ENCODE data around the gene MECR.
A peak's percentile ranks its signal among the peaks of the same experiment; 100 is the strongest.

Gene MECR, protein sequence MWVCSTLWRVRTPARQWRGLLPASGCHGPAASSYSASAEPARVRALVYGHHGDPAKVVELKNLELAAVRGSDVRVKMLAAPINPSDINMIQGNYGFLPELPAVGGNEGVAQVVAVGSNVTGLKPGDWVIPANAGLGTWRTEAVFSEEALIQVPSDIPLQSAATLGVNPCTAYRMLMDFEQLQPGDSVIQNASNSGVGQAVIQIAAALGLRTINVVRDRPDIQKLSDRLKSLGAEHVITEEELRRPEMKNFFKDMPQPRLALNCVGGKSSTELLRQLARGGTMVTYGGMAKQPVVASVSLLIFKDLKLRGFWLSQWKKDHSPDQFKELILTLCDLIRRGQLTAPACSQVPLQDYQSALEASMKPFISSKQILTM

DNA sequence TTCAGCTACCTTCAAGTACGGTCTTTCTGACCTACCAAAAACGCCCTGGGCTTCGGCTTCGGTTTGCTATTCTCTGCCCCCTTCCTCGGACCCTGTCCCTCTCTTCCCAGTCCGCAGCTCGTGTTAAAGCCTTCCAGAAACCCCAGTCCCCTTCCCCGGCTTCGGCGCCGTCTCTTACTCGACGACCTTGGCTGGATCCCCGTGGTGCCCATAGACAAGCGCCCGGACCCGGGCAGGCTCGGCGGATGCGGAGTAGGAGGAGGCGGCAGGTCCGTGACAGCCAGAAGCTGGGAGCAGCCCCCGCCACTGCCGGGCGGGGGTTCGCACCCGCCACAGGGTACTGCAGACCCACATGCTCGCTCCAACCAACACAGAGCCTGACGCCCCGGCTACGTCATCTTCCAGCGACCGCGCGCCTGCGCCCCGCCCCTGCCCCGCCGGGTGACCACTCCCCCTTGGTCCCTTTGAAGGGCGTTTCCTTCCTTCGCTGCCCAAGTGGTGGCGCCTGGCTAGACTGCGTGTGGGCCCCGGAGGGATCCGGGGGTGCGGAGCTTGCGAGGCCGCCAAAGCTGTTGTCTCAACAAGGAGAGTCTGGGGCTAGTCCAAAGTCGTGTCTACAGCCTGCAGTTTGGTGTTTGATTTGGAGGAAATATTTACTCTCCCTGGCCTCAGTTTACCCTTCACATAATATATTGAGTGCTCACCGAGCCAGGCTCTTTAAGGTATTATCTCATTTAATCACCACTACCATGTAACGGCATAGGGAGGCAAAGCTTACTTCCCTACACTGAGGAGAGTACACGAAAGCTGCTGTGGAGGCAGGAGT lies at the start of gene MECR:
Gene MECR, minus strand, starts transcription at position 382 of the 826 bp plus-strand sequence. Its CDS starts 28 bp downstream, at position 354.
- DNase-seq = peak; percentile 41

DNA sequence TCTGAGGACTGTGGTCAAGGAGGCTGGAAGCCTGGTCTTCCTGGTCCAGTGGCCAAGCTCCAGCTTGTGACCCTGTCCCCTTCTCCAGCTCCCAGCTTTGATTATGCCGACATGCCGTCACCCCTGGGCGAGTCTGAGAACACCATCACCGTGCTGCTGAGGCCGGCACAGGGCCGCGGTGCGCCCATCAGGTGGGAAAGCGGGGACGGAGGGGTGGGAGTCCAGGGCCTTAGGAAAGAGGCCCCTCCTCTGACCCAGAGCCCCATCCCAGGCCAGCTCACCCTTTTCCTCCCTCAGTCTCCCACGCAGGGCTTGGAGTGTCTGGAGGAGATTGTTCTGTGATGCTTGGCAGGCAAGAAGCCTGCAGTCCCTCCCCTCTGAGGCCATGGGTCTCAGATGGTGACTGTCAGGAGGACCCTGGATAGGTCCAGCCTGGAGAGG lies 49.2 kb upstream of the MECR start:
- DNase-seq = no peak

DNA sequence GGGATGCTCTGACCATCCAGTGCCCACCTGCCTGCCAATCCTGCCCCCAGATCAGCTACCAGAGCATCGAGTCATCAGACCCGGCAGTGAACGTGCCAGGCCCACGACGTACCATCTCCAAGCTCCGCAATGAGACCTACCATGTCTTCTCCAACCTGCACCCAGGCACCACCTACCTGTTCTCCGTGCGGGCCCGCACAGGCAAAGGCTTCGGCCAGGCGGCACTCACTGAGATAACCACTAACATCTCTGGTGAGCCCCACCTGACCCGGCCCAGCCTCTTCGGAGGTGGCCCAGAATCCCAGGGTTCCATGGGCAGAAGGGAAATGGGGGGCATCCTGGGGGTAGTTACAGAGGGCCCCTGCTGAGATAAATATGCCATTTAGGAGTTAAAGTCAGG lies 48.7 kb upstream of the MECR start:
- DNase-seq = no peak

- DNase-seq = no peak
Observed at GRCh38 chr1:29278124-29278523, 47.4 kb upstream of the MECR start.

GRCh38 chr1:29275435-29275834 lies 44.7 kb upstream of the MECR start:
- DNase-seq = no peak

DNA sequence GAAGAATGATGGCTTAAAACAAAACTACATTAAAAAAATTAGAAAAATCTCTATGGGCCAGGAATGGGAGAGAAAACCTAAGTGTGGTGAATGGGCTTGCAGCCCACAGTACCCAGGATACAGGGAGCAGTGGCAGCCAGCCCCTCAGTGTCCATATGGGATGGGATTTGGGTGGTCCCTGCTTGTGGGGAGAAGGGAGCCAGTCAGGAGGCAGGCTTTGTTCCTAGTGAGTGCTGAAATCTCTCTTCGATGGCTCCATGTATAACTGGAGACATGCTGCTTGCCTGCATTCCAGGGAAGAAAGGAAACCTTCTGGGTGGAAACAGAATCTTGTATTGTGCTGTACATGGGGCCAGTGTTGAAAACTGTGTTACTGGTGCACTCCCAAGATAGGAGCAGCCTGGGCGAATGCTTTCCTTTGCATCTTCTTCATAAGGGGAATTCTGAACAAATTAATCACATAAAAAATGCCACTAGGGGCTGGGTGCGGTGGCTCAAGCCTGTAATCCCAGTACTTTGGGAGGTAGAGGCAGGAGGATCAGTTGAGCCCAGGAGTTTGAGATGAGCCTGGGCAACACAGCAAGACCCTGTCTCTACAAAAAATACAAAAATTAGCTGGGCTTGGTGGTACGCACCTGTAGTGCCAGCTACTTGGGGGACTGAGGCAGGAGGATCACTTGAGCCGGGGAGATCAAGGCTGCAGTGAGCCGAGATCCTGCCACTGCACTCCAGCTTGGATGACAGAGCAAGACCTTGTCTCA lies 41.6 kb upstream of the MECR start:
- no peak for DNase-seq

- DNase-seq = no peak
Observed at GRCh38 chr1:29271724-29272123, 41.0 kb upstream of the MECR start.

DNA sequence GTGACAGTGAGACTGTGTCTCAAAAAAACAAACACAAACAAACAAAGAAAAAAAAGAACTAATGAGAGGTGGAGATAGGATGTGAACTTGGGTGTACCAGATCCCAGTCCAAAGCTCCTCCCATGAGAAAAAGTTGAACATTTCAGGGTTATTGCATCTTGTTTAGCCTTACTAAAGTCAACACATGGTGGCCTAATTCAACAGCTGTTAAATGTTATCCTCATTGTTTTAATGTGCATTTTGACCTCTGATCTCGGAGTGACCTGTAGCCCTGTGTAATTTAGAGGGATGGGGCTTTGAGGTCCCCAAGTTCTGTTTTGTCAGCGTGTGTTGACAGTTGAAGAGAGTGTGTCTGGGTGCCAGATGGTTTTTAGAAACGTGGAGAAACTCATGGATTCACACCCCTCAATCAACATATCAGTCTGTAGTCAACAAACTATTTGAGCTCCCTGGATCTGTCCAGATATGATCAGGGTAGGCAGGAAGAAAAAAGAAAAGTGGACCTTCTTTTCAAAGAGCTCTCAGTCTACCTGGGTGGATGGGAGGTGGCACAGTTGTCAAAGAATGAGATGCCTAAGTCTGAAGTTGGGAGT lies 40.3 kb upstream of the MECR start:
- DNase-seq = no peak

DNA sequence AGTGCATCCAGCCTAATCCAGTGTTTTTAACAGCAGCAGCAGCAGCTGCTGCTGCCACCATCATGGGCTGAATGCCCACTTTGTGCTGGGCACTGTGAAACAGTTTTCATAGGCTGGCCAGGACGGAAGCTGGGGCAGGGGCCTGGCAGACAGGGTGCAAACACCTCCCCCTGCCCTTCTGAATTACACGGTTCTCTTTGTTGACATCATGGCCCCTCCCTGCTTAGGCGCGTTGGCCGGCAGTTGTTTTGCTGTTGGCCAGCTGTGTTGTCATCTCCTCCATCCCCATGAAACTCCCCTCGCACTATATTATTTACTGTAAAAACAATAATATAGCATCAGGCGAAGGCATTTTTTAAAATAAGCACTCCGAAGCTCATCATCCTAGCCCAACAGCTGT lies 38.6 kb upstream of the MECR start:
- no peak for DNase-seq

- DNase-seq = no peak
Observed at GRCh38 chr1:29267321-29268070, 36.8 kb upstream of the MECR start.

- DNase-seq = no peak
Observed at GRCh38 chr1:29266912-29267311, 36.2 kb upstream of the MECR start.

DNA sequence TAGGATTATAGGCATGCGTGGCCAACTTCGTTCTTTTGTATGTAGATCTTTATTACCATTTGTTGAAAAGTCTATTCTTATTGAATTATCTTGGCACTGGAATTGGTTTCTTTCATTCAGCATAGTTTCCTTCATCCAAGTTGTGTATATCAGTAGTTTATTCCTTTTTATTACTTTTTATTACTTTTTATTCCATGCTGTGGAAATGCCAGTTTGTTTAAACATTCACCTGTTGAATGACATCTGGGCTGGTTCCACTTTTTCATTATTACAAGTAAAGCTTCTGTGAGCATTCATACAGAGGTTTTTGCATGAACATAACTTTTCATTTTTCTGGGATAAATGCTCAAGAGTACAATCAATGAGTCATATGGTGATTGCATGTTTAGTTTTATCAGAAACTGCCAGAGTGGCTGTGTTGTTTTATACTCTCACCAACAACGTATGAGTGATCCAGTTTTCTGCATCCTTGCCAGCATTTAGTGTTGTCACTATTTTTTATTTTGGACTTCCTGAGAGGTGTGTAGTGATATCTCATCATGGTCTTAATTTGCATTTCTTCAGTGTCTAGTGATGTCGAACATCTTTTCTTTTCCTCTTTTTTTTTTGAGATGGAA lies 34.1 kb upstream of the MECR start:
- DNase-seq = no peak

DNA sequence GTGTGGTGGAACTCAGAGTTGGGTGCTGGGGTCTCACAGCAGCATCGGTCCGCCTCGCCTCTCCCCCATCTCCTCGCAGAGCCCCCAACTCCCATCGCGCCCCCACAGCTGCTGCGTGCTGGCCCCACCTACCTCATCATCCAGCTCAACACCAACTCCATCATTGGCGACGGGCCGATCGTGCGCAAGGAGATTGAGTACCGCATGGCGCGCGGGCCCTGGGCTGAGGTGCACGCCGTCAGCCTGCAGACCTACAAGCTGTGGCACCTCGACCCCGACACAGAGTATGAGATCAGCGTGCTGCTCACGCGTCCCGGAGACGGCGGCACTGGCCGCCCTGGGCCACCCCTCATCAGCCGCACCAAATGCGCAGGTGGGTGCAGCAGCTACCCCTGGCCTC lies 29.8 kb upstream of the MECR start:
- no peak for DNase-seq

DNA sequence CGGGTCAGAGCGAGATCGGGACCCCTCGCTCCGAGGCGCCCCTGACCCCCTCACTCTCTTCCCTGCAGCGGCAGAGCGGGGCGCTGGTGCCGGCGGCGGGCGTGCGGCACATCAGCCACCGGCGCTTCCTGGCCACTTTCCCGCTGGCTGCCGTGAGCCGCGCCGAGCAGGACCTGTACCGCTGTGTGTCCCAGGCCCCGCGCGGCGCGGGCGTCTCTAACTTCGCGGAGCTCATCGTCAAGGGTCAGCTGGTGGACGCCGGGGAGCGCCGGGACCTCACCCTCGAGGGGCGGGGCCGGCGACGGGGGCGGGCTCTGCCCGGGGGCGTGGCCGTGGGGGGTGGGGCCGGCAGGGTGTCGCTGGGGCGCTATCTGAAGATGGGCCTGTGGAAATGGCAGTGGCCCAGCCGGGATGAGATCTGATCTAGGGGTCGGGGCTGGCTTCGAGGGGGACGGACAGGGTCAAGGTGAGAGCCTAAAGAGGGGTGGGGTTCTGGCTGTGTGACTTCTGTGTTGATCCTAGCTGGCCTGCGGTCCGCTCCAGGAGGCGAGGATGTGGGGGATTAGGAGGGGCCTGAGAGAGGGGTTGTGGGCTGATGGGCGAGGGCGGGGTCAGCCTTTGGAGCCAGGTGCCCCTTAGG lies 29.2 kb upstream of the MECR start:
- DNase-seq = no peak

DNA sequence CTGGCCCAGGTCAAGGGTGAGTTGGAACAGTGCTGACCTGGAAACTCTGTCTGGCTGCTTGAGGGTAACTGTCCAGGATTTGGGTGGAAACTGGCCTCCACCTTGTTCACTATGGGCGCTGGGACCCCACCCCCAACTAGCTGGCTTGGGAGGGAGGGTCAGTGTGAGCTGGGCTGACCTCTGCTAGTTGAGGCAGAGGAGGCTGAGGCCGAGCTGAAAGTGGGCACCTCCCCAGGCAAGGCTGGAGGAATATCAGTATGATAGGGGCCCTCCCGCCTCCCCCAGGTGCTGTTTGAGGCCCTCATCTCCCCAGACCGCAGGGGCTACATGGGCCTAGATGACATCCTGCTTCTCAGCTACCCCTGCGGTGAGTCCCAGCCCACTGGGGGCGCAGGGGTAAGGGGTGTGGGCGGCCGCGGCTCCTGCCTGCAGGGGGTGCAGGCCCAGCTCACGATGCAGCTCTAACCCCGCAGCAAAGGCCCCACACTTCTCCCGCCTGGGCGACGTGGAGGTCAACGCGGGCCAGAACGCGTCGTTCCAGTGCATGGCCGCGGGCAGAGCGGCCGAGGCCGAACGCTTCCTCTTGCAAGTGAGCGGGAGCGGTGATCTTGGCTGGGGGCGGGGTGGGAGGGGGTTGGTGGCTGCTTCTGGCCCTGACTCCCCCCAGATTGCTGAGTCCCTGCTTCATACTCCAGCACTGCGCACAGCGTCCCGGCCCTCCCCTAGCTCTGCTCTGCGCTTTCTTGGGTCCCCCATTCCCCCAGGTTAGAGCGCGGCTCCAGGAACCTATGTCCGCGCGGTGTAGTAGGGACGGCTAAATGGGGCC lies 28.5 kb upstream of the MECR start:
- no peak for DNase-seq

- DNase-seq = no peak
Observed at GRCh38 chr1:29258189-29258975, 27.6 kb upstream of the MECR start.

DNA sequence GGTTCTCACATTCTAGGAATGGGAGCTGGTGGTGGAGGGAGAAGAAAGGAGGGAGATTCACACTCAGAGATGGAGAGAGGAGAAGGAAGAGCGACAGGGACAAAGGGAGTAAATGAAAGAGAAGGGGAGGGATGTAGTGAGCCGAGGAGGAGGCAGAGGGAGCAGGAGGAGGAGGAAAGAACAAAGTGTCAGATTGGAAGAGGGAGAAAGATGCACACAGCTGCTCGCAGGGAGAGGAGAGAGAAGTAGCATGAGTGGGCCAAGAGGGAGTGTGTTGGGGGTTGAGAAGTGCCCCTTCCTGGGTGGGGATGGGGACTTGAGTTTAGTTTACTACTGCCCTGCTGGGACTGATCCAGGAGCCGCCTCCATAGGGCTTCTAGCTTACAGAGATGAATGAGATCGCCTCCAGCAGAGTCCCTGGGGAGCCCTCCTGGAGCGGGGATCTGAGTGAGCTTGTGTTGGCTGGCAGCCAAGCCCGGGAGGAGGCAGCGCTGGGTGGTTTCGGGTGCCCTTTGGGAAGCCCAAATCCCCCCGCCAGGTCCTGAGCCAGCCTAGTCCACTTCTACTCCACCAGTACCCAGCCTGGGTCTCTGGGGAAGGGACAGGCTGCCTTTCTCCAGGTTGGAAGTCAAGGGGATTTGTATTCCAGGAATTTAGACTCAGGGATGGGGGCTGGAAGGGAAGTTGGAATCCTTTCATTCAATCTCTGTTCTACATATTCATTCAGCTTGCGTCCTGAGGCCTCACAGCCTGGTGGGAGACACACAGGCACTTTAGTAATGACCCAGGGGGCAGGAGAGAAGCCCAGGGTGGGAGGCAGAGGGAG lies 26.5 kb upstream of the MECR start:
- peak; percentile 72 for DNase-seq

DNA sequence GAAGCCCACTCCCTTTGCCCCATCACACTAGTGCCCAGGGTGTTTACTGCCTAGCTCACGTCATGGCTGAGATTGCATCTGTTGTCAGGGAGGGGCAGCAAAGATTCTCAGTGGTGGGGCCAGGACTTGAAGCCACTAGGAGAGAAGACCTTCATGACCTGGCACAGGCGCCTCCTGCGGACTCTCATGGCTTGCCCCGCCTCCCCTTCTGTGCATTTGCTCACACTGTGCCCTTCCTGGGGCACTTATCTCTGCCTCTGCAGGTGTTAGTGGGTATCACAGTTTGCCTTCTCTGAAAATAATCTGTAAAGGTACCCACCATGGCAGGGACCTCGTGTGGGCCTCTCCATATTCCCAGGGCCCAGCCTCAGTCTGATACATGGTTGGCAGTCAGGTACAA lies 25.7 kb upstream of the MECR start:
- no peak for DNase-seq

Data from NCI-H1436 treated with DMSO at 0.1 percent for 48 hours (cell line).